H9 (cell line): ENCODE results near the gene ZCCHC4. TPM values are rescaled to one million over a fixed set of nuclear protein-coding genes. Genes with fewer than 3 reads are reported as not detected.

ENCODE experiments used
- DNase-seq: peaks from one replicate; pipeline ENCODE4 v3.0.0-alpha.2; 2017
- H2AFZ ChIP-seq: one replicate; pipeline ENCODE4 v1.6.1; 2013; ENCODE audit warnings: mild to moderate bottlenecking, low read length, control low read depth, moderate library complexity
- H2AK5ac ChIP-seq: 2 replicates; pipeline ENCODE4 v1.6.1; 2013; ENCODE audit warnings: low read length, control low read depth, mixed read lengths; ENCODE audit not compliant: insufficient read length
- H2BK120ac ChIP-seq: one replicate; pipeline ENCODE4 v1.6.1; 2013; ENCODE audit warnings: low read depth, mild to moderate bottlenecking, low read length, control low read depth, inconsistent platforms; ENCODE audit not compliant: poor library complexity, severe bottlenecking
- H2BK12ac ChIP-seq: 2 replicates; pipeline ENCODE4 v1.6.1; 2013; ENCODE audit warnings: low read length, control low read depth, mixed read lengths, low read depth; ENCODE audit not compliant: insufficient read length
- H2BK15ac ChIP-seq: 2 replicates; pipeline ENCODE4 v1.6.1; 2013; ENCODE audit warnings: low read depth, low read length, control low read depth
- H2BK20ac ChIP-seq: one replicate; pipeline ENCODE4 v1.6.1; 2013; ENCODE audit warnings: low read depth, mild to moderate bottlenecking, low read length, control low read depth, inconsistent platforms; ENCODE audit not compliant: poor library complexity, severe bottlenecking
- H2BK5ac ChIP-seq: 2 replicates; pipeline ENCODE4 v1.6.1; 2013; ENCODE audit warnings: low read length, control low read depth, mixed read lengths; ENCODE audit not compliant: insufficient read length
- H3K14ac ChIP-seq: 2 replicates; pipeline ENCODE4 v1.6.1; 2013; ENCODE audit warnings: low read length, control low read depth; ENCODE audit not compliant: insufficient read depth
- H3K18ac ChIP-seq: 2 replicates; pipeline ENCODE4 v1.6.1; 2013; ENCODE audit warnings: low read depth, mild to moderate bottlenecking, mixed read lengths, low read length, control low read depth; ENCODE audit not compliant: insufficient read length
- H3K23ac ChIP-seq: 2 replicates; pipeline ENCODE4 v1.6.1; 2013; ENCODE audit warnings: low read length, control low read depth, mixed read lengths, low read depth; ENCODE audit not compliant: insufficient read length
- H3K23me2 ChIP-seq: 2 replicates; pipeline ENCODE4 v1.6.1; 2013; ENCODE audit warnings: low read depth, mild to moderate bottlenecking, mixed read lengths, low read length, control low read depth; ENCODE audit not compliant: insufficient read length, poor library complexity, severe bottlenecking
- H3K27ac ChIP-seq: 2 replicates; pipeline ENCODE4 v1.5.1; 2013; ENCODE audit warnings: low read length, control low read depth, mixed read lengths, low read depth; ENCODE audit not compliant: insufficient read length
- H3K27me3 ChIP-seq: 2 replicates; pipeline ENCODE4 v1.6.1; 2013; ENCODE audit warnings: low read length, control low read depth, inconsistent platforms; ENCODE audit not compliant: insufficient read depth
- H3K4ac ChIP-seq: 2 replicates; pipeline ENCODE4 v1.6.1; 2013; ENCODE audit warnings: low read depth, mild to moderate bottlenecking, control low read depth, inconsistent platforms, low read length, moderate library complexity
- H3K4me1 ChIP-seq: 2 replicates; pipeline ENCODE4 v1.6.1; 2013; ENCODE audit warnings: low read length, control low read depth, inconsistent platforms; ENCODE audit not compliant: insufficient read depth
- H3K4me2 ChIP-seq: 2 replicates; pipeline ENCODE4 v1.6.1; 2013; ENCODE audit warnings: low read length, control low read depth, mixed read lengths; ENCODE audit not compliant: insufficient read length, insufficient read depth
- H3K56ac ChIP-seq: 2 replicates; pipeline ENCODE4 v1.6.1; 2013; ENCODE audit warnings: low read depth, mild to moderate bottlenecking, mixed read lengths, low read length, control low read depth; ENCODE audit not compliant: insufficient read length
- H3K79me1 ChIP-seq: 2 replicates; pipeline ENCODE4 v1.6.1; 2013; ENCODE audit warnings: low read depth, mild to moderate bottlenecking, moderate library complexity, low read length, control low read depth, inconsistent platforms; ENCODE audit not compliant: insufficient read depth, poor library complexity, severe bottlenecking
- H3K79me2 ChIP-seq: 2 replicates; pipeline ENCODE4 v1.6.1; 2013; ENCODE audit warnings: low read length, control low read depth, inconsistent platforms; ENCODE audit not compliant: insufficient read depth
- H3K9ac ChIP-seq: 2 replicates; pipeline ENCODE4 v1.6.1; 2013; ENCODE audit warnings: low read length, control low read depth, mixed read lengths; ENCODE audit not compliant: insufficient read length; ENCODE audit errors: extremely low read depth
- H3K9me3 ChIP-seq: one replicate; pipeline ENCODE4 v1.6.1; 2013; ENCODE audit warnings: low read depth, low read length, inconsistent platforms; ENCODE audit not compliant: control insufficient read depth
- H3T11ph ChIP-seq: one replicate; pipeline ENCODE4 v1.6.1; 2013; ENCODE audit warnings: mild to moderate bottlenecking, low read length, control low read depth, inconsistent platforms
- H4K20me1 ChIP-seq: one replicate; pipeline ENCODE4 v1.6.1; 2013; ENCODE audit not compliant: control insufficient read depth, insufficient read length, insufficient read depth
- H4K5ac ChIP-seq: 2 replicates; pipeline ENCODE4 v1.6.1; 2013; ENCODE audit warnings: low read depth, mild to moderate bottlenecking, mixed read lengths, low read length, control low read depth; ENCODE audit not compliant: insufficient read length
- H4K8ac ChIP-seq: replicated peaks from 2 replicates; pipeline ENCODE4 v1.6.1; 2013; ENCODE audit warnings: low read length, control low read depth, mixed read lengths, low read depth; ENCODE audit not compliant: insufficient read length
- H4K91ac ChIP-seq: 2 replicates; pipeline ENCODE4 v1.6.1; 2013; ENCODE audit warnings: low read depth, mild to moderate bottlenecking, moderate library complexity, mixed read lengths, low read length, control low read depth; ENCODE audit not compliant: insufficient read length
- H3K27ac Mint-ChIP-seq, 3 experiments: 2 replicates in 2 of 3; 3 replicates in 1 of 3; pipeline ENCODE4 v1.8.0; 2020 to 2021; ENCODE audit warnings: mixed read lengths in 3 of 3, mild to moderate bottlenecking in 1 of 3, moderate library complexity in 1 of 3
- H3K27me3 Mint-ChIP-seq: 2 replicates; pipeline ENCODE4 v1.8.0; 2021; ENCODE audit warnings: low read depth, mild to moderate bottlenecking, moderate library complexity, mixed read lengths
- H3K36me3 Mint-ChIP-seq, 3 experiments: 2 replicates in 2 of 3; 3 replicates in 1 of 3; pipeline ENCODE4 v1.8.0; 2020 to 2021; ENCODE audit warnings: low read depth in 3 of 3, mixed read lengths in 3 of 3; ENCODE audit not compliant: insufficient read depth in 1 of 3
- H3K4me1 Mint-ChIP-seq, 2 experiments: 2 replicates each; pipeline ENCODE4 v1.8.0; 2020; ENCODE audit warnings: mixed read lengths in 2 of 2
- H3K4me3 Mint-ChIP-seq, 2 experiments: 2 replicates in 1 of 2; 3 replicates in 1 of 2; pipeline ENCODE4 v1.8.0; 2020 to 2021; ENCODE audit warnings: mild to moderate bottlenecking in 2 of 2, mixed read lengths in 2 of 2, moderate library complexity in 1 of 2
- H3K9me3 Mint-ChIP-seq, 2 experiments: 2 replicates in 1 of 2; 3 replicates in 1 of 2; pipeline ENCODE4 v1.8.0; 2020; ENCODE audit warnings: mild to moderate bottlenecking in 2 of 2, mixed read lengths in 2 of 2, moderate library complexity in 1 of 2
- WGBS: extraction: QIAGEN DNeasy Blood & Tissue Kit; methylation state at CpG from one replicate; pipeline ENCODE4 v1.1.7; 2013; ENCODE audit warnings: missing lambda C conversion rate, low lambda C conversion rate, mixed read lengths; ENCODE audit not compliant: insufficient read length; ENCODE audit errors: extremely low coverage; 5-methylcytosine and 5-hydroxymethylcytosine counted together
- total RNA-seq: library from RNA; stranded (reverse); gene quantifications from 2 replicates; pipeline ENCODE4 v1.2.1, GENCODE V29; 2021
- TF ChIP-seq, protein P1 (sequence below): fragments of 200-600 bp; sonication (generic); conservative IDR thresholded peaks from 3 replicates; pipeline ENCODE4 v1.8.0; 2021; ENCODE audit warnings: antibody characterized with exemption, mild to moderate bottlenecking

Gene ZCCHC4
- total RNA-seq, 1 experiment from 2014 or later, result 6.8 TPM

DNA sequence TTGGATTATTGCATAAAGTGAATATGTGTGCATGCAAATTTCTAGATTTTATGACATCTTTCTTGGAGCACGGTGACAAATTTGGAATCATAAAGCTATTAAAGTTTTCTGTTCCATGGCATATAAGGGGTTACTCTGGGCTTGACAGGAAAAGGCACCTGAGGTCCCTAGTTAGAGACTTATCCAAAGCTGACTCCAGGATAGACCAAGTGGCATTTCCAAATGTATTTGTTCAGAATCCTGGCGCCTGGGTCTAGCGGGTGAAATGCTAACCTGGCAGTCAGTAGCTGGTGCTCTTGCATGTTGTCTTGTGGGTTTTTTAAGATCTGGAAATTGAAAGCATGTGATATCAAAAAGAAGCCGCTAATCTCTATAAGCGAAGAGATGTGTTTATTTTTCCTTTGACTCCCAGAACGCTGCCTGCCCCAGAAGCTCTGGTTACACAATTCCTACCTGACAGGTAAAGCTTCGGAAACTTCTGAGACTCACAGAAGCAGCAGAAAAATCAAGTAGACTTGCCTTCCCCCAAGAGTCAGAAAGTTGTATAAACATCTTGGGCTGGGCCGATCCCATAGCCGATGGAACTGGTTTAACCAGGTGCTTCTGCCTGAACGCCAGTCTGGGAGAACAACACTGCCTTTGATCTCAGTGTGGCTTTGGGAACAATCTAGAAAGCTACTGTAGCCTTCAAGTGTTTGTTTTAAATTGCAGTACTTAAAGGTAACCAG lies 12.9 kb upstream of the ZCCHC4 start:
- Histone ChIP-seq H4K91ac (no peak overlapping the region), H3K4me2 (no peak overlapping the region), H2AFZ (no peak overlapping the region), H3K18ac (no peak overlapping the region), H2AK5ac (no peak overlapping the region), H3K4me1 (no peaks in the 10 kb centered on the region), H2BK120ac (no peak overlapping the region), H3K23me2 (no peaks in the 10 kb centered on the region), H2BK15ac (no peak overlapping the region), H3K14ac (no peak overlapping the region), H3K79me1 (no peaks in the 10 kb centered on the region), H3K79me2 (no peaks in the 10 kb centered on the region), H3K56ac (no peak overlapping the region), H3K27me3 (no peaks in the 10 kb centered on the region), H3K23ac (no peak overlapping the region), H3K27ac (no peak overlapping the region), H4K5ac (no peak overlapping the region), H3K9me3 (no peaks in the 10 kb centered on the region), H2BK5ac (no peak overlapping the region), H4K8ac (no peak overlapping the region), H3T11ph (no peak overlapping the region), H3K4ac (no peak overlapping the region), H4K20me1 (no peaks in the 10 kb centered on the region), H2BK20ac (no peak overlapping the region), H3K9ac (no peak overlapping the region), H2BK12ac (no peak overlapping the region)
- TF ChIP-seq, protein P1, sequence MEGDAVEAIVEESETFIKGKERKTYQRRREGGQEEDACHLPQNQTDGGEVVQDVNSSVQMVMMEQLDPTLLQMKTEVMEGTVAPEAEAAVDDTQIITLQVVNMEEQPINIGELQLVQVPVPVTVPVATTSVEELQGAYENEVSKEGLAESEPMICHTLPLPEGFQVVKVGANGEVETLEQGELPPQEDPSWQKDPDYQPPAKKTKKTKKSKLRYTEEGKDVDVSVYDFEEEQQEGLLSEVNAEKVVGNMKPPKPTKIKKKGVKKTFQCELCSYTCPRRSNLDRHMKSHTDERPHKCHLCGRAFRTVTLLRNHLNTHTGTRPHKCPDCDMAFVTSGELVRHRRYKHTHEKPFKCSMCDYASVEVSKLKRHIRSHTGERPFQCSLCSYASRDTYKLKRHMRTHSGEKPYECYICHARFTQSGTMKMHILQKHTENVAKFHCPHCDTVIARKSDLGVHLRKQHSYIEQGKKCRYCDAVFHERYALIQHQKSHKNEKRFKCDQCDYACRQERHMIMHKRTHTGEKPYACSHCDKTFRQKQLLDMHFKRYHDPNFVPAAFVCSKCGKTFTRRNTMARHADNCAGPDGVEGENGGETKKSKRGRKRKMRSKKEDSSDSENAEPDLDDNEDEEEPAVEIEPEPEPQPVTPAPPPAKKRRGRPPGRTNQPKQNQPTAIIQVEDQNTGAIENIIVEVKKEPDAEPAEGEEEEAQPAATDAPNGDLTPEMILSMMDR, result no peak
- peaks cover 21% of the 10 kb centered on the region for H3K27me3 Mint-ChIP-seq
- no peak for DNase-seq
- no peak overlapping the region for H3K27ac Mint-ChIP-seq
- no peak overlapping the region for H3K4me3 Mint-ChIP-seq
- no peaks in the 10 kb centered on the region for H3K9me3 Mint-ChIP-seq
- H3K4me1 Mint-ChIP-seq, result peaks cover 10% of the 10 kb centered on the region in 2 experiments
- WGBS, result no CpG with 5 or more reads among the region's 10 CpGs
- H3K36me3 Mint-ChIP-seq, result no peaks in the 10 kb centered on the region
